K562 (cell line): ENCODE results near the gene NLE1. TPM values are rescaled to one million over a fixed set of nuclear protein-coding genes. Genes with fewer than 3 reads are reported as not detected.

ENCODE experiments used
- ATAC-seq: fragments of 200-7000 bp; cut with Tn5 transposase; 3 replicates; pipeline ENCODE4 v1.9.1; 2020; ENCODE audit warnings: moderate library complexity
- BruUV-seq: library from RNA; stranded (reverse); fragments of 400-500 nt; replicated peaks from 2 replicates; lab custom pipeline; 2021; lab: Mats Ljungman, UMichigan
- CTCF ChIA-PET: fragments of 300-600 bp; formaldehyde crosslinking; extraction: SDS; loops from one replicate; lab custom pipeline; 2021; ENCODE audit warnings: low intra/inter-chr PET ratio; lab: Yijun Ruan, JAX
- POLR2A ChIA-PET: fragments of 300-600, 350-650 bp; sonication (Branson Sonifier 250); formaldehyde crosslinking; extraction: SDS; loops from one replicate; lab custom pipeline; 2021; ENCODE audit warnings: antibody characterized with exemption, inconsistent platforms; lab: Yijun Ruan, JAX
- DNase-seq, 4 experiments: peaks; one replicate each; pipeline versions ENCODE4 v3.0.0 to v3.0.0-alpha.2; 2011 to 2018; ENCODE audit warnings: low spot score in 3 of 4, mixed read lengths in 3 of 4; ENCODE audit errors: extremely low read depth in 1 of 4
- FAIRE-seq: peaks from 2 replicates; lab custom pipeline; 2011; peaks lifted over from hg19 to GRCh38; lab: Jason Lieb, UNC
- H2AFZ ChIP-seq: 2 replicates; pipeline ENCODE4 v1.6.0; 2011; ENCODE audit warnings: low read depth, low read length, control low read depth, inconsistent platforms
- H3K27ac ChIP-seq: fragments of 200-600 bp; 3 replicates; pipeline ENCODE4 v1.8.0; 2011; ENCODE audit warnings: low read depth, mild to moderate bottlenecking, control low read depth, inconsistent platforms, low read length, moderate library complexity, mixed read lengths; ENCODE audit errors: extremely low read depth
- H3K27me3 ChIP-seq, 2 experiments: fragments of 300-600 bp in 1 of 2; 2 replicates in 1 of 2; 3 replicates in 1 of 2; pipeline versions ENCODE4 v1.6.0 to v1.8.0; 2011; ENCODE audit warnings: inconsistent platforms in 2 of 2, low read length in 2 of 2, mild to moderate bottlenecking in 1 of 2, mixed read lengths in 1 of 2, moderate library complexity in 1 of 2; ENCODE audit not compliant: control insufficient read depth in 2 of 2, insufficient read depth in 2 of 2
- H3K36me3 ChIP-seq: fragments of 300-600 bp; 3 replicates; pipeline ENCODE4 v1.8.0; 2011; ENCODE audit warnings: mild to moderate bottlenecking, low read length, inconsistent platforms; ENCODE audit not compliant: control insufficient read depth, insufficient read depth
- H3K4me1 ChIP-seq, 2 experiments: fragments of 200-600 bp in 1 of 2; replicated peaks in 1 of 2; 2 replicates in 1 of 2; 3 replicates in 1 of 2; pipeline versions ENCODE4 v1.5.1 to v1.8.0; 2011; ENCODE audit warnings: inconsistent platforms in 2 of 2, low read length in 2 of 2, mild to moderate bottlenecking in 1 of 2, mixed read lengths in 1 of 2, moderate library complexity in 1 of 2; ENCODE audit not compliant: control insufficient read depth in 2 of 2, insufficient read depth in 2 of 2
- H3K4me2 ChIP-seq: 2 replicates; pipeline ENCODE4 v1.6.1; 2011; ENCODE audit warnings: low read length, control low read depth, inconsistent platforms, mixed read lengths; ENCODE audit not compliant: insufficient read depth
- H3K4me3 ChIP-seq: fragments of 200-600 bp; sonication (generic), shearing (Covaris generic); 2 replicates; pipeline ENCODE4 v1.5.1; 2016; ENCODE audit warnings: control low read depth, inconsistent platforms
- H3K79me2 ChIP-seq: fragments of 200-600 bp; 3 replicates; pipeline ENCODE4 v1.8.0; 2011; ENCODE audit warnings: low read length, inconsistent platforms; ENCODE audit not compliant: control insufficient read depth, insufficient read depth
- H3K9ac ChIP-seq, 2 experiments: 2 replicates each; pipeline versions ENCODE4 v1.6.0 to v1.6.1; 2011; ENCODE audit warnings: low read depth in 2 of 2, low read length in 2 of 2, control low read depth in 1 of 2, inconsistent platforms in 1 of 2, mild to moderate bottlenecking in 1 of 2, mixed read lengths in 1 of 2; ENCODE audit not compliant: insufficient read depth in 1 of 2
- H3K9me1 ChIP-seq: one replicate; pipeline ENCODE4 v1.6.0; 2011; ENCODE audit warnings: inconsistent platforms, mild to moderate bottlenecking, low read length, moderate library complexity; ENCODE audit not compliant: control insufficient read depth, insufficient read depth
- H3K9me3 ChIP-seq: replicated peaks from 2 replicates; pipeline ENCODE4 v1.5.1; 2011; ENCODE audit warnings: low read depth, low read length, inconsistent platforms; ENCODE audit not compliant: control insufficient read depth, insufficient read depth
- H4K20me1 ChIP-seq: replicated peaks from 2 replicates; pipeline ENCODE4 v1.6.1; 2011; ENCODE audit warnings: low read length, inconsistent platforms, mixed read lengths; ENCODE audit not compliant: control insufficient read depth, insufficient read depth
- BRD4 ChIP-seq: fragments of 200-600 bp; sonication (generic); IDR thresholded peaks from 2 replicates; pipeline ENCODE4 v1.6.1; 2017; ENCODE audit warnings: inconsistent platforms
- GABPB1 ChIP-seq: sonication (generic); formaldehyde crosslinking; IDR thresholded peaks from 2 replicates; pipeline ENCODE4 v1.8.0; 2022; ENCODE audit warnings: mild to moderate bottlenecking, missing genetic modification reagents
- MBD1 ChIP-seq: fragments of 250-450 bp; sonication (Bioruptor Pico); IDR thresholded peaks from 2 replicates; pipeline ENCODE4 v1.8.0; 2022; ENCODE audit warnings: inconsistent platforms
- MCM7 ChIP-seq, 2 experiments: fragments of 450-650 bp; IDR thresholded peaks; 2 replicates each; pipeline ENCODE4 v1.6.1; 2016 to 2018
- NFRKB ChIP-seq: fragments of 450-650 bp; IDR thresholded peaks from 2 replicates; pipeline ENCODE4 v1.6.1; 2016; ENCODE audit warnings: low read depth
- NUFIP1 ChIP-seq: fragments of 450-650 bp; IDR thresholded peaks from 2 replicates; pipeline ENCODE4 v1.6.1; 2018; ENCODE audit not compliant: partially characterized antibody
- SRF ChIP-seq, 2 experiments: fragments of 250-450, 450-650 bp in 1 of 2; sonication (Bioruptor Pico) in 1 of 2; sonication (generic) in 1 of 2; formaldehyde crosslinking; IDR thresholded peaks; 2 replicates each; pipeline versions ENCODE4 v1.5.0 to v1.5.1; 2020 to 2022; ENCODE audit warnings: mild to moderate bottlenecking in 1 of 2, missing genetic modification reagents in 1 of 2
- ZNF24 ChIP-seq: fragments of 450-650 bp; IDR thresholded peaks from 2 replicates; pipeline ENCODE4 v1.6.1; 2016
- ZNF507 ChIP-seq: conservative IDR thresholded peaks from 2 replicates; pipeline ENCODE4 v1.6.1; 2017; ENCODE audit warnings: missing genetic modification characterization, missing compliant biosample characterization
- WGBS: fragments of 100-300 bp; shearing (Covaris generic); methylation state at CpG from one replicate; pipeline ENCODE4 v1.1.6; 2016; ENCODE audit warnings: low coverage, mixed read lengths; ENCODE audit not compliant: insufficient coverage; ENCODE audit errors: missing lambda C conversion rate; 5-methylcytosine and 5-hydroxymethylcytosine counted together
- in situ Hi-C: fragments of 300-500 bp; cut with MboI; formaldehyde crosslinking; loops from 4 replicates; pipeline ENCODE4 v1.15.0; 2018; ENCODE audit warnings: inconsistent platforms, mixed read lengths
- intact Hi-C: fragments of 100-400 bp; cut with micrococcal nuclease; formaldehyde crosslinking; loops from 2 replicates; pipeline ENCODE4 v1.14.2; 2022
- polyA plus RNA-seq, 8 experiments: library from polyadenylated mRNA; depleted of rRNA in 4 of 8; stranded (reverse) in 5 of 8; unstranded in 3 of 8; fragments of >200 nt; fragmentation: Nextera tagmentation in 2 of 8; fragmentation: Illumina TruSeq in 1 of 8; extraction: Ambion mirVana in 2 of 8; extraction: Trizol in 1 of 8; gene quantifications; 2 replicates each; pipeline versions ENCODE4 v1.2.1 to v1.2.3, GENCODE V29; 2011 to 2014; ENCODE audit warnings: inconsistent platforms in 1 of 8, missing spikeins in 1 of 8
- total RNA-seq, 7 experiments: library from RNA; depleted of rRNA in 6 of 7; stranded (reverse); fragments of >200 nt in 6 of 7; fragmentation: Illumina TruSeq in 2 of 7; extraction: Trizol in 2 of 7; gene quantifications; 2 replicates each; pipeline versions ENCODE4 v1.2.1 to v1.2.3, GENCODE V29; 2011 to 2021; ENCODE audit warnings: low replicate concordance in 1 of 7

Gene NLE1
- total and polyA plus RNA-seq, 9 of the 15 experiments (the other 6 are each of a cell fraction or from before 2014, with no cell fraction given) = 3.8 to 69.0 (median 29.4) TPM

GRCh38 chr17:35162755-35163154 is 20.7 kb upstream of the NLE1 start:
- no peak overlapping the region for H3K9ac ChIP-seq
- H3K9me1 ChIP-seq = no peaks in the 10 kb centered on the region
- H3K27me3 ChIP-seq = peaks cover 29 to 50% of the 10 kb centered on the region in 2 experiments
- no peak overlapping the region for H3K27ac ChIP-seq
- POLR2A ChIA-PET = no interaction called here
- no peak overlapping the region for H3K4me3 ChIP-seq
- intact Hi-C loops = no loop called here
- H3K36me3 ChIP-seq = no peaks in the 10 kb centered on the region
- H2AFZ ChIP-seq = no peak overlapping the region
- no peak for DNase-seq
- H3K79me2 ChIP-seq = no peaks in the 10 kb centered on the region
- no peaks in the 10 kb centered on the region for H4K20me1 ChIP-seq
- TF ChIP-seq NUFIP1 (no peak), BRD4 (no peak), ZNF507 (tag) (no peak), NFRKB (no peak), GABPB1 (CRISPR knock-in tag) (no peak), SRF (CRISPR knock-in tag; IDR thresholded peaks at IDR 0.05) (no peak), MCM7 (IDR thresholded peaks at IDR 0.05) (no peak), ZNF24 (no peak), MBD1 (CRISPR knock-in tag) (no peak)
- TF ChIP-seq, all 486 proteins: peak for 0
- CTCF ChIA-PET = no interaction called here
- 2% methylated on average over 4 of the region's 4 CpGs for WGBS
- Histone ChIP-seq H3K4me1 (no peaks in the 10 kb centered on the region; a peak in 1 of 5 replicates), H3K9me3 (no peaks in the 10 kb centered on the region), H3K4me2 (no peak overlapping the region)
- ATAC-seq (no peak), FAIRE-seq (no peak)
- in situ Hi-C loops = loop anchor here (10.0 kb wide), 1 partner anchor 592 kb away; the partner anchor contains the start of gene GAS2L2
- no TSS peak for BruUV-seq
